COLO829 (cell line): ENCODE results near the gene SSR1.
"Not testable (repeated sequence)": the region's sequence is repeated elsewhere in the genome, so short reads cannot be mapped to it uniquely, and the experiment has no call there.

ENCODE experiments used
- DNase-seq: peaks from one replicate; pipeline ENCODE4 v3.0.0; 2012; ENCODE audit warnings: low spot score

The SSR1 gene

DNA sequence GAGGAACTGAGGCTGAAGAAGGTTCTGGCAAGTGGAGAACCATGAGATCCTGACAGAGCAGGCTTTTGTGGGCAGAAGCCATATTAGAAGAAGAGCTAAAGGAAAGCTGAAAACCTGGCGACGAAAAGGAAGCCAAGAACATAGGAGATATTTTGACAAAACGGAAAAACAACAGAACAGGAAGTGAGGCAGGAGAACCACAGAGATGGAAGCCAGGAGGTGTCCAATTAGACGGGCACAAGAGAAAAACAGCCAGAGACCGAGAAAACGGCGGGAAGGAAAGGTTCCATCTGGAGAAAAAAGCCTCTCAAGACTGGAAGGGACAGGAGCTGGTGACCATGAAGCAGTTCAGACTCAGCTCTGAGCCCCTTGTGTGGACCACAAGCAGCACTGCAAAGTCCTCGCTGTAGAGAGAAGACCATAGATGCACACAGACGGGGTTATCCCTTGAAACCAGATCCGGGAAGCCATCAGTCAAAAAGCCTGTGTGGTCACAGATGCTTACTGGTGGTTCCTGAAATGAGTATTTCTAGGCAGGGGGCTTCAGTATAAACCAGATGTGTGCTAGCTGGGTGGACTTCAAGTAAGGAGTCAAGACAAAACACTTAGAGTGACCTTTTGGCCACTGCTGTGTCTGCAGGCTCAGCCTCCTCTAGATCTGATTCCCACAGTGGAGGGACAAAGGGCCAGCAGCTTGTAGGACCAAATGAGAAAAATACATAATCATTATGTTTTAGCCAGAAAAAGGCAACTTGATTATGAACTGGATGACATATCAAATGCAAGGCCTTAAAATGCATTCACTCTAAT lies 30.7 kb downstream of the SSR1 start:
- DNase-seq, result no peak

DNA sequence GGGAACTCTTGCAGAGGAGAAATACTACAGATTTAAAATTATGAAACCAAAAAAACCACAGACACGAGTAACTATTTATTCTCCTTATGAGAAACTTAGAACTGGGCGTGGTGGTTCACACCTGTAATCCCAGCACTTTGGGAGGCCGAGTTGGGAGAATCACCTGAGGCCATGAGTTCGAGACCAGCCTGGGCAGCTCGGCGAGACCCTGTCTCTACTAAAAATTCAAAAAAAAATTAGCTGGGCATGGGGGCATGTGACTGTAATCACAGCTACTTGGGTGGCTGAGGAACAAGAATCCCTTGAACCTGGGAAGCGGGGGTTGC lies 36.8 kb downstream of the SSR1 start:
- DNase-seq, result no peak

GRCh38 chr6:7274525-7274924 lies 38.5 kb downstream of the SSR1 start:
- not testable (repeated sequence) for DNase-seq

GRCh38 chr6:7273709-7274108 lies 39.3 kb downstream of the SSR1 start:
- no peak for DNase-seq

GRCh38 chr6:7271205-7271534 lies 41.8 kb downstream of the SSR1 start:
- DNase-seq, result no peak

- DNase-seq, result no peak
These were observed 42.4 kb downstream of the SSR1 start for GRCh38 chr6:7270320-7271204.

DNA sequence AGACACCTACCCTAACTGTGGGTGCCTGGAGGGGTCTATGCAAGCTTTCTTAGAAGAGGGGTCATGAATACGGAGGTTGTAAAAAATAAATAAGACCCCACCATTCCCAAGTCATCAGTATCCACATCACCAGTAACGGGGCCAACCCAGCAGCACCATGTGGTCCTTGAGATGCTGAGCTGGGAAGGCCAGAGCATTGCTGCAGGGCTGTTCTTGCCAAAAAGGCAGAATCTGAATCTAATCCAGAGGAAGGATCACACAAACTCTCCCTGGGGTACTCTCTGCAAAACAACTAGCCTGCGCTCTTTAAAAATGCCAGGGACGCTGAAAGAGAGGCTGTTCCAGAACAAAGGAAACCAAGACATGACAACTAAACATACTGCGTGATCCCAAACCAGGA lies 43.2 kb downstream of the SSR1 start:
- no peak for DNase-seq

DNA sequence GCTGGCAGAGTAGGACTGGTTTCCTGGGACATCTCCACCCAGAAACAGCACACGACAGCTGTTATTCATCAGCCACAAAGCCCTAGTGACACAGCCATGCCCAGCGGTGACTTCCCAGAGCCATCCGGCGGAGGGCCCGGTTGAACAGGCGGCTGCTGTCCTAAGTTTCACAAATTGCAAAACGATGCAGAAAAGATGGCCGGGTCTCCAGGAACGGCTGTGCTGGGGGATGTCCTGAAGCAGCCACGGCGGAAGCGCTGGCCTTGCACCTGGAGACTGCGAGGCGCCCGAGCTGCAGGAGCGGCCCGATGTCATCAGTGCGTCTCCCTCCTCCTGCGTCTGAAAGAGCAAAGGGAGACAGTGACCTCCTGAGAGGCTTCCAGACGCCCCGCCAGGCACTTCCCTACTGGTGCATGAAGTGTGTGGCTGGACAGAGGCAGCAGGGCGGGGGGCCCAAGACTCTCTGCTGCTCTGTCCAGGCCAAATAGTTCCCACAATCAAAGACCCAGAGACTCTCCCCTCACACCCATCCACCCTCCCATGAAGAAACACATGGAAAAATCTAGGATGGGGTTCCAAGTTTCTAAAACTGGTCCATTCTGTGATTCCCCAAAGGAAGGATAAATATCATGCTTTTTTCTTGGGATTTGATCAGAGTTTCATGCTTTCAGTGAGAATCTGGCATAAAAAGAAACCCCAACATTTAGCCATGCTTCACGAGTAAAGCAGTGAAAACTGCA lies 44.0 kb downstream of the SSR1 start:
- DNase-seq, result no peak

DNA sequence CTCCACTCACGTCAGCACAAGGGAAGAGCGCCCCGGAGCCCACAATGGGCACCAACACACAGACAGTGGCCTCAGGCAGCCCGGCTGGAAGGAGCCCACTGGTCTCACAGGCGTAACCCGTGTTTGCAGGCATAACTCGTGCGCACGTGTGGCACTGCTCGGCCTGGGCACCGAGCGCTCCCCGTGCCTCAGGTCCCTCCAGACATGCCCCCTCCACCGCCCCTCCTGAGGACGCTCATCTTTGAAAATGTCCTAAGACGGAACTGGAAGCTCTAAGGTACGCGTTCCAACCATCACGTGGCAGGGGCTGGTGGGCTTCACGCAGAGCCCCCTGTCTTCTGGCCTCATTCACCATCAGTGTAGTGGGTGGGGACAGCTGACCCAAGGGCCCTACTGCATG lies 44.6 kb downstream of the SSR1 start:
- no peak for DNase-seq

GRCh38 chr6:7267466-7268091 lies 45.4 kb downstream of the SSR1 start:
- peak; percentile 97 for DNase-seq

DNA sequence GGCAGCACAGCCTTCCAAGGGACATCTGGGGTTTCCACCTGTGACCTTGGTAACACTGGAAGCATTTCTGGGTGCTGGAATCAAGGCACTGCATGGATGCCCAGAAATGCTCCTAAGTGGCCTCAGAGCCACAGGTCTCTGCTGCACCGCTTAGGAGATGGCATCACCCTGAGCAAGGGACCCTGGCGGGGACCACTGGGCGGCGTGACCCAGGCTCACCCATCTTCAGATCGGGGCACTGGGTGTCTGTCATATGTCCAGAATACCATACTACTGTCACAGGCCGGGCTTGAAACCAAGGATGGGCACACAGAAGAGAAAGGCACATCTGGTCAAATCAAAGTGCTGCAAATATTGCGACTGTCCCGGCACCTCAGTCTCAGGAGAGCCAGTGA lies 45.9 kb downstream of the SSR1 start:
- DNase-seq, result no peak

DNA sequence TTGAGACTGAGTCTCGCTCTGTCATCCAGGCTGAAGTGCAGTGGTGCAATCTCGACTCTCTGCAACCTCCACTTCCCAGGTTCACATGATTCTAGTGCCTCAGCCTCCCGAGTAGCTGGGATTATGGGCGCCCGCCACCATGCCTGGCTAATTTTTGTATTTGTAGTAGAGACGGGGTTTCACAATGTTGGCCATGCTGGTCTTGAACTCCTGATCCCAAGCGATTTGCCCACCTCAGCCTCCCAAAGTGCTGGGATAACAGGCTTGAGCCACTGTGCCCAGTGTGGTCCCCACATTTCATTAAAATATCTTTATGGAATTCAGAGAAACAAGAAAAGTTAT lies 47.6 kb downstream of the SSR1 start:
- DNase-seq, result not testable (repeated sequence)

DNA sequence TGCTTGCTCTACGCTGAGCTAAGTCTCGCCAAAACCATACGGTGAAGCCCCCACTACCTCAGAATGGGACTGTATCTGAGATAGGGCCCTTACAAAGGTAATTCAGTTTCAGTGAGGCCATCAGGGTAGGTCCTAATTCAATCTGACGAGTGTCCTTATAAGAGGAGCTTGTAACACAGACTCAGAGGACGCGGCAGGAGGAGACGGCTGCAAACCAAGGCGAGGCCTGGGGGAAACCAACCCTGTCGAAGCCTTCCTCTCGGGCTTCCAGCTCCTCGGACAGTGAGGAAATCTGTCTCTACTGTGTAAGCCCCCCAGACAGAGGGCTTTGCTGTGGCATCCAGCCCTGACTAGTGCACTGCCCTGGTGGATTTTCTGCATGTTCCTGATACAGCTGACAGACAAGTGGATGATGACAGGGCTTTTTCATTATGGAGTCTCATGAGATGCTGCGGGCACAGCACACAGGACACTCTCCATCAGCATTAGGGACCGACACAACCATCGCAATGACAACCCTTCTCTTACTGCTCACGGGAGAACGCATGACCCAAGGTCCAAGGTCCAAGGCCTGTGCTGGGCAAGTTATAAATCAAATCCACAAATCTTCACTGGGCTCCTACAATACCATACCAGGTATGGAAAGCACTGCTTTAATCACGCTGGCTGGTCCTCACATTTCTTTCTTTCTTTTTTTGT lies 48.2 kb downstream of the SSR1 start:
- DNase-seq, result no peak

DNA sequence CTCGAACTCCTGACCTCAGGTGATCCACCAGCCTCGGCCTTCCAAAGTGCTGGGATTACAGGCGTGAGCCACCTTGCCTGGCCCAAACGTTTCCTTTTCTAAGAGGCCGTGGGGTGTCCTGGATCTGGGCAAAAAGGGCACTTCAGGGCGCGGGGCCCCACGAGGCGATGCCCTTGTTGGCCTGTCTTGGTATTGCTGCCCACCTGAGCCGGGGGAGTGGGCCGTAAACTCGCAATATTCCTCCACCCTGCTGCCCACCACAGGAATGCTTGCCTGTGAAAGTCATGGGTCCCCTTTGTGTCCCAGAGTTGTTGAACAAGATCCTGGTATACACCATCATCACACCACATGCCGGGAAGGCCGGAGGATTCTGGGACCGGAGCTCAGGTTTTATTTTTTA lies 49.0 kb downstream of the SSR1 start:
- DNase-seq, result no peak

- not testable (repeated sequence) for DNase-seq
These were observed 49.5 kb downstream of the SSR1 start for GRCh38 chr6:7263519-7263805.

DNA sequence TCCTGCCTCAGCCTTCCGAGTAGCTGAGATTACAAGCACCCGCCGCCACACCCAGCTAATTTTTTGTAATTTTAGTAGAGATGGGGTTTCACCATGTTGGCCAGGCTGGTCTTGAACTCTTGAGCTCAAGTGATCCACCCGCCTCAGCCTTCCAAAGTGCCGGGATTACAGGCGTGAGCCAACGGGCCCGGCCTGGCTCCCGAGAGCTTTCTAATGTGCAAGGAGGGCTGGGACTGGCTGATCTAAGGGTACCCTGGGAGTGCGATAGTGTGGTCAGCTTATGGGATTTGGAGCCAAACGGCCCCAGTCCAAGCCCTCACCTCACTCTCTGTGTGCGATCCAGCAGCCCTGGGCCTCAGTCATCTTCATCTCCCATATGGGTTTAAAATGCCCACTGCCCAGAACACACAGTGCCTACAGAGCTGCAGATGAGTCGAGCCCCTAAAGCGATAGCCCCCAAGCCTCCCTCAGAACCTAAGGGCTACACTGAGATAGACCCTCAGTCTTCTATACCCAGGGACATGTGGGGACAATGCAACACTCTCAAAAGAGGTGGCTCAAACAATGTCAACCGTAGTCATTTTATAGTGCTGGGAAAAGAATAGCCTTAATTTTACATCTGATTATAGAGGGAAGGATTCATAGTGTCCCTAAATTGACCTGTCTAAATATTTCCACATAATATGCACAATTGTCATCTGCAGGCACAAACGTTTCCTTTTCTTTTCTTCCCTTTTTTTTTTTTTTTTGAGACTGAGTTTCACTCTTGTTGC lies 50.1 kb downstream of the SSR1 start:
- DNase-seq, result no peak

DNA sequence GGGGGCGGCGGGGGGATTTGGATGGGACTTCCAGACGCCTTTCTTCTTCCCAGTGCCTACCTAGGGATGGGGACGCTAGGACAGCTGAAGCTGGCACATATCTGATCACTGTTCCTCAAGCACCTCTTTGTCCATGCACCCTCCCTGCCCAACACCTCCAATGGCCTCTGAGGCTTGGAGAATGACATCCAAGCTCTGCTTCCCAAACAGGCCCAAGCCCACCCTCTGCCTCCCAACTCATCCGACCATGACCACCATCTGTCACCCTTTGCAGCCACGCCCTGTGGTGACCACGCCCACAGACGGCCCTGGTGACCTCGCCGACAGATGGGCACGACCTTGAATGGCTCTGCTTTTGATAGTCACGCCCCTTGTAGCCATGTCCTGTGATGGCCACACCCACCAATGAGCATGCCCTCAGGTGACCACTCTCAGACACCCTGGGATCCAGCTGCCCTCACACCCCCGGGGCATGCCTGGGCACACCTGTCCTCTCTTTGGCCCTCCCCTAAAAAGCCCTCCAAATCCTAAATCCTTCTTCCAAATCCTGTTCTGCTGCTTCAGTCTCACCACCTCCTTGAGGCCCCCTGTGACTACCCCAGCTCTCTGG lies 51.0 kb downstream of the SSR1 start:
- no peak for DNase-seq

GRCh38 chr6:7261032-7261841 lies 51.8 kb downstream of the SSR1 start:
- DNase-seq, result peak; percentile 95

DNA sequence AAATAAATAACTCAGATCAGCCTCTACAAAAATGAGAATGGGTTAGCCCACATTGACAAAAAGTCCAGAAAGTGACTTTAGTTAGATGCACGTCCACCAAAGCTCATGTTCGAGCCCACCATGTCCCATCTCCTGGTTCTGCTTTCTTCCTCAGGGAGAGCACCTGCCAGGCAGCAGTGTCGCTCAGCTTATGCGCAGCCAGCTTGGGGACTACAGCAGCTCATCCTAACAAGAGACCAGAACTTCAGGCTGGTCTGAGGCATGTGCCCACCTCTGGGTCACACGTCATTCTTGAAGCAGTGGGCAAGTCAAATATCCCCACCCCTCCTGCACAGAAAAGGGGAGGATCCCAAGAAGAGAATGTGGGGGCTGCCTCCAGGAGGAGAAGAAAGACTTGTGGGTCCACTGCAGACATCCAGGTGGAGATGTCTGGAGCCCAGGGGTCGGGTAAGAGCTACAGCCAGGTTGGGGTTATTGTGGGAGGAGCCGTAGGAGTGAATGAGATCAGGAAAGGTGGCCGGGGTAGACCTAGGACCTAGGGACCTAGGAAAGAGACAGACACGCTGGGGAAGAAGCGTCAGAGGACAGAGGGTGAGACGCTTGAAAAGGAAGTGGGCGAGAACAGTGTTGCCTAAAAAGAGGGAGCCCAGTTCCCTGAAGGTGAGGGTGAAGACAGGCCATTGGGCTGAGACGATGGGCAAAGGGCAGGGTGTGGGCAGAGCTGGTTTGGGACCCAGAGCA lies 52.5 kb downstream of the SSR1 start:
- DNase-seq, result no peak
